Activated CD4-positive, alpha-beta memory T cell treated with anti-CD3 and anti-CD28 coated beads, Interleukin-2, amount 10 ng/mL, durations not matched to agents 7 days and 5 days (primary cell): ENCODE results near the gene SLC9B1. TPM values are rescaled to one million over a fixed set of nuclear protein-coding genes. Genes with fewer than 3 reads are reported as not detected.
"Not testable (repeated sequence)": the region's sequence is repeated elsewhere in the genome, so short reads cannot be mapped to it uniquely, and the experiment has no call there.

Source experiments
- CTCF ChIA-PET: fragments of 350-600 bp; sonication (Branson Sonifier 250); formaldehyde crosslinking; loops from one replicate; lab custom pipeline; 2021; ENCODE audit warnings: antibody characterized with exemption, inconsistent platforms; lab: Charles Lee
- POLR2A ChIA-PET: fragments of 350-600 bp; sonication (Branson Sonifier 250); formaldehyde crosslinking; loops from one replicate; lab custom pipeline; 2021; ENCODE audit warnings: antibody characterized with exemption; lab: Charles Lee
- DNase-seq: peaks from one replicate; pipeline ENCODE4 v3.0.0-alpha.2; 2020
- H3K27ac Mint-ChIP-seq: one replicate; pipeline ENCODE4 v1.8.0; 2021; ENCODE audit warnings: mild to moderate bottlenecking, mixed read lengths
- H3K27me3 Mint-ChIP-seq: one replicate; pipeline ENCODE4 v1.8.0; 2021; ENCODE audit warnings: mixed read lengths
- H3K36me3 Mint-ChIP-seq: one replicate; pipeline ENCODE4 v1.8.0; 2021; ENCODE audit warnings: low read depth, mixed read lengths
- H3K4me1 Mint-ChIP-seq: one replicate; pipeline ENCODE4 v1.8.0; 2021; ENCODE audit warnings: mixed read lengths
- H3K4me3 Mint-ChIP-seq: one replicate; pipeline ENCODE4 v1.8.0; 2021; ENCODE audit warnings: mild to moderate bottlenecking, mixed read lengths
- H3K9me3 Mint-ChIP-seq: one replicate; pipeline ENCODE4 v1.8.0; 2021; ENCODE audit warnings: mixed read lengths
- total RNA-seq, 2 experiments: library from RNA; stranded (reverse); gene quantifications; one replicate each; pipeline ENCODE4 v1.2.3, GENCODE V29; 2021

The SLC9B1 gene
- total RNA-seq, 2 experiments from 2014 or later: 1.9 to 2.3 TPM

GRCh38 chr4:102901804-102902203 lies 117.7 kb downstream of the SLC9B1 start:
- H3K9me3 Mint-ChIP-seq: no peaks in the 10 kb centered on the region
- CTCF ChIA-PET: no interaction called here
- POLR2A ChIA-PET: no interaction called here
- H3K4me1 Mint-ChIP-seq: no peaks in the 10 kb centered on the region
- H3K4me3 Mint-ChIP-seq: no peak overlapping the region
- H3K36me3 Mint-ChIP-seq: no peaks in the 10 kb centered on the region
- H3K27me3 Mint-ChIP-seq: no peaks in the 10 kb centered on the region
- no peak for DNase-seq
- no peak overlapping the region for H3K27ac Mint-ChIP-seq

- H3K36me3 Mint-ChIP-seq, POLR2A ChIA-PET, H3K4me3 Mint-ChIP-seq, H3K27me3 Mint-ChIP-seq, H3K4me1 Mint-ChIP-seq, CTCF ChIA-PET, DNase-seq, H3K27ac Mint-ChIP-seq, H3K9me3 Mint-ChIP-seq: not testable (repeated sequence)
These were observed 121.9 kb downstream of the SLC9B1 start for GRCh38 chr4:102897610-102898009.

GRCh38 chr4:102896547-102896946 lies 123.0 kb downstream of the SLC9B1 start:
- DNase-seq, CTCF ChIA-PET, H3K27ac Mint-ChIP-seq, POLR2A ChIA-PET, H3K36me3 Mint-ChIP-seq, H3K27me3 Mint-ChIP-seq, H3K9me3 Mint-ChIP-seq, H3K4me3 Mint-ChIP-seq, H3K4me1 Mint-ChIP-seq: not testable (repeated sequence)

GRCh38 chr4:102889866-102890265 lies 129.6 kb downstream of the SLC9B1 start:
- POLR2A ChIA-PET, H3K4me1 Mint-ChIP-seq, H3K4me3 Mint-ChIP-seq, CTCF ChIA-PET, H3K27ac Mint-ChIP-seq, H3K9me3 Mint-ChIP-seq, H3K27me3 Mint-ChIP-seq, DNase-seq: not testable (repeated sequence)
- peaks cover 27% of the 10 kb centered on the region for H3K36me3 Mint-ChIP-seq

- DNase-seq, H3K4me1 Mint-ChIP-seq, POLR2A ChIA-PET, H3K9me3 Mint-ChIP-seq, CTCF ChIA-PET, H3K27me3 Mint-ChIP-seq, H3K4me3 Mint-ChIP-seq, H3K27ac Mint-ChIP-seq: not testable (repeated sequence)
- H3K36me3 Mint-ChIP-seq: peaks cover 34% of the 10 kb centered on the region
These were observed 130.9 kb downstream of the SLC9B1 start for GRCh38 chr4:102888570-102888969.

- H3K27ac Mint-ChIP-seq: no peak overlapping the region
- ChIA-PET CTCF (no interaction called here), POLR2A (interaction anchor here (1.8 kb wide), 1 partner anchor 15 kb away, joined by 10 read pairs; the partner anchor contains the start of gene CISD2)
- H3K36me3 Mint-ChIP-seq: peaks cover 48% of the 10 kb centered on the region
- no peak for DNase-seq
- peaks cover 4% of the 10 kb centered on the region for H3K9me3 Mint-ChIP-seq
- H3K4me1 Mint-ChIP-seq: peaks cover 11% of the 10 kb centered on the region
- no peak overlapping the region for H3K4me3 Mint-ChIP-seq
- no peaks in the 10 kb centered on the region for H3K27me3 Mint-ChIP-seq
These were observed 136.2 kb downstream of the SLC9B1 start for GRCh38 chr4:102883278-102883677.

- ChIA-PET CTCF (no interaction called here), POLR2A (interaction anchor here (0.6 to 1.8 kb wide), 2 partner anchors 13 to 272 kb away, joined by 3 to 10 read pairs; partner anchors contain the start of gene CISD2)
- peaks cover 62% of the 10 kb centered on the region for H3K36me3 Mint-ChIP-seq
- peaks cover 11% of the 10 kb centered on the region for H3K9me3 Mint-ChIP-seq
- DNase-seq: no peak
- H3K27me3 Mint-ChIP-seq: no peaks in the 10 kb centered on the region
- H3K4me3 Mint-ChIP-seq: no peak overlapping the region
- no peak overlapping the region for H3K27ac Mint-ChIP-seq
- peaks cover 11% of the 10 kb centered on the region for H3K4me1 Mint-ChIP-seq
These were observed 138.2 kb downstream of the SLC9B1 start for GRCh38 chr4:102881343-102881742.

GRCh38 chr4:102878901-102879300 lies 140.6 kb downstream of the SLC9B1 start:
- ChIA-PET POLR2A (no interaction called here), CTCF (no interaction called here)
- H3K9me3 Mint-ChIP-seq: peaks cover 13% of the 10 kb centered on the region
- DNase-seq: no peak
- no peak overlapping the region for H3K27ac Mint-ChIP-seq
- H3K4me1 Mint-ChIP-seq: peaks cover 13% of the 10 kb centered on the region
- H3K27me3 Mint-ChIP-seq: no peaks in the 10 kb centered on the region
- H3K36me3 Mint-ChIP-seq: peaks cover 72% of the 10 kb centered on the region
- no peak overlapping the region for H3K4me3 Mint-ChIP-seq

- CTCF ChIA-PET, H3K4me3 Mint-ChIP-seq, H3K27ac Mint-ChIP-seq, DNase-seq, H3K27me3 Mint-ChIP-seq: not testable (repeated sequence)
- POLR2A ChIA-PET: interaction anchor here (1.5 kb wide), 1 partner anchor 10 kb away, joined by 6 read pairs; the partner anchor contains the start of gene CISD2
- peaks cover 13% of the 10 kb centered on the region for H3K9me3 Mint-ChIP-seq
- H3K36me3 Mint-ChIP-seq: peaks cover 73% of the 10 kb centered on the region
- H3K4me1 Mint-ChIP-seq: peaks cover 13% of the 10 kb centered on the region
These were observed 141.2 kb downstream of the SLC9B1 start for GRCh38 chr4:102878349-102878748.

GRCh38 chr4:102877477-102878106 lies 141.9 kb downstream of the SLC9B1 start:
- Mint-ChIP-seq H3K36me3 (peaks cover 76% of the 10 kb centered on the region), H3K9me3 (peaks cover 16% of the 10 kb centered on the region), H3K4me1 (peaks cover 18% of the 10 kb centered on the region)
- H3K27me3 Mint-ChIP-seq, H3K27ac Mint-ChIP-seq, H3K4me3 Mint-ChIP-seq, CTCF ChIA-PET, DNase-seq: not testable (repeated sequence)
- POLR2A ChIA-PET: interaction anchor here (1.5 kb wide), 1 partner anchor 9 kb away, joined by 6 read pairs; the partner anchor contains the start of gene CISD2

GRCh38 chr4:102871772-102872171 lies 147.7 kb downstream of the SLC9B1 start:
- peaks cover 55% of the 10 kb centered on the region for H3K36me3 Mint-ChIP-seq
- no peaks in the 10 kb centered on the region for H3K27me3 Mint-ChIP-seq
- H3K4me1 Mint-ChIP-seq: peaks cover 46% of the 10 kb centered on the region
- ChIA-PET POLR2A (interaction anchor here (0.9 to 4.5 kb wide), 2 partner anchors 45 to 111 kb away, joined by 3 to 34 read pairs; partner anchors contain the start of genes MANBA and UBE2D3), CTCF (no interaction called here)
- H3K9me3 Mint-ChIP-seq: peaks cover 7% of the 10 kb centered on the region
- H3K4me3 Mint-ChIP-seq: no peak overlapping the region
- DNase-seq: no peak
- H3K27ac Mint-ChIP-seq: peak overlapping the region; percentile 34

- Mint-ChIP-seq H3K4me3 (peak overlapping the region; percentile 92), H3K36me3 (peaks cover 50% of the 10 kb centered on the region)
- DNase-seq: no peak
These were observed 149.8 kb downstream of the SLC9B1 start for GRCh38 chr4:102869569-102870197.

More at GRCh38 chr4:102869569-102870197, 149.8 kb downstream of the SLC9B1 start:
- H3K4me1 Mint-ChIP-seq: peaks cover 66% of the 10 kb centered on the region
- POLR2A ChIA-PET: interaction anchor here (0.6 to 7.3 kb wide), 30 partner anchors 8 to 525 kb away, joined by 3 to 510 read pairs (median 4); partner anchors contain the start of genes BDH2, MANBA, NFKB1 and SLC39A8
- H3K9me3 Mint-ChIP-seq: peaks cover 3% of the 10 kb centered on the region
- peak overlapping the region; percentile 99 for H3K27ac Mint-ChIP-seq
- no peaks in the 10 kb centered on the region for H3K27me3 Mint-ChIP-seq
- CTCF ChIA-PET: interaction anchor here (1.0 to 3.6 kb wide), 6 partner anchors 10 to 525 kb away, joined by 3 to 34 read pairs (median 5); partner anchors contain the start of genes SLC39A8 and UBE2D3
